ENCODE data around the gene ZNF711. TPM values are rescaled to one million over a fixed set of nuclear protein-coding genes. Genes with fewer than 3 reads are reported as not detected.

The ZNF711 gene
- total and polyA plus RNA-seq, 10 of the 15 experiments (the other 5 are each of a cell fraction or from before 2014, with no cell fraction given) = 1.00 to 16.5 (median 2.8) TPM

GRCh38 chrX:85244450-85245211 is 840 bp downstream of the ZNF711 start:
- peak; percentile 73 for ATAC-seq
- TF ChIP-seq, protein P1, sequence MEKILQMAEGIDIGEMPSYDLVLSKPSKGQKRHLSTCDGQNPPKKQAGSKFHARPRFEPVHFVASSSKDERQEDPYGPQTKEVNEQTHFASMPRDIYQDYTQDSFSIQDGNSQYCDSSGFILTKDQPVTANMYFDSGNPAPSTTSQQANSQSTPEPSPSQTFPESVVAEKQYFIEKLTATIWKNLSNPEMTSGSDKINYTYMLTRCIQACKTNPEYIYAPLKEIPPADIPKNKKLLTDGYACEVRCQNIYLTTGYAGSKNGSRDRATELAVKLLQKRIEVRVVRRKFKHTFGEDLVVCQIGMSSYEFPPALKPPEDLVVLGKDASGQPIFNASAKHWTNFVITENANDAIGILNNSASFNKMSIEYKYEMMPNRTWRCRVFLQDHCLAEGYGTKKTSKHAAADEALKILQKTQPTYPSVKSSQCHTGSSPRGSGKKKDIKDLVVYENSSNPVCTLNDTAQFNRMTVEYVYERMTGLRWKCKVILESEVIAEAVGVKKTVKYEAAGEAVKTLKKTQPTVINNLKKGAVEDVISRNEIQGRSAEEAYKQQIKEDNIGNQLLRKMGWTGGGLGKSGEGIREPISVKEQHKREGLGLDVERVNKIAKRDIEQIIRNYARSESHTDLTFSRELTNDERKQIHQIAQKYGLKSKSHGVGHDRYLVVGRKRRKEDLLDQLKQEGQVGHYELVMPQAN (conservative IDR thresholded peaks at IDR 0.05) = no peak
- TF ChIP-seq, protein P2, sequence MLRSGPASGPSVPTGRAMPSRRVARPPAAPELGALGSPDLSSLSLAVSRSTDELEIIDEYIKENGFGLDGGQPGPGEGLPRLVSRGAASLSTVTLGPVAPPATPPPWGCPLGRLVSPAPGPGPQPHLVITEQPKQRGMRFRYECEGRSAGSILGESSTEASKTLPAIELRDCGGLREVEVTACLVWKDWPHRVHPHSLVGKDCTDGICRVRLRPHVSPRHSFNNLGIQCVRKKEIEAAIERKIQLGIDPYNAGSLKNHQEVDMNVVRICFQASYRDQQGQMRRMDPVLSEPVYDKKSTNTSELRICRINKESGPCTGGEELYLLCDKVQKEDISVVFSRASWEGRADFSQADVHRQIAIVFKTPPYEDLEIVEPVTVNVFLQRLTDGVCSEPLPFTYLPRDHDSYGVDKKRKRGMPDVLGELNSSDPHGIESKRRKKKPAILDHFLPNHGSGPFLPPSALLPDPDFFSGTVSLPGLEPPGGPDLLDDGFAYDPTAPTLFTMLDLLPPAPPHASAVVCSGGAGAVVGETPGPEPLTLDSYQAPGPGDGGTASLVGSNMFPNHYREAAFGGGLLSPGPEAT (IDR thresholded peaks at IDR 0.05; ENCODE audit: low read depth) = no peak
- TF ChIP-seq SMC3 (IDR thresholded peaks at IDR 0.05; ENCODE audit: borderline replicate concordance, low read length) (no peak), POLR2A (IDR thresholded peaks at IDR 0.05; ENCODE audit: low read depth, low read length) (peak; percentile 49), IRF3 (IDR thresholded peaks at IDR 0.05) (no peak), YY1 (IDR thresholded peaks at IDR 0.05; ENCODE audit: low read depth, low read length) (peak; percentile 46; the same call in 1 of the 2 replicates), SIN3A (IDR thresholded peaks at IDR 0.05; ENCODE audit: low read depth, low read length) (no peak), USF1 (IDR thresholded peaks at IDR 0.05; ENCODE audit: borderline replicate concordance, extremely low read length, insufficient read depth, low read depth, low read length) (no peak), FOXM1 (IDR thresholded peaks at IDR 0.05; ENCODE audit: low read depth, low read length) (no peak), NFYA (IDR thresholded peaks at IDR 0.05; ENCODE audit: borderline replicate concordance, low read depth, low read length) (no peak), CBX3 (IDR thresholded peaks at IDR 0.05; ENCODE audit: borderline replicate concordance, low read depth) (no peak), ZNF217 (IDR thresholded peaks at IDR 0.05) (no peak), MTA2 (IDR thresholded peaks at IDR 0.05; ENCODE audit: low read depth) (no peak), ZNF24 (IDR thresholded peaks at IDR 0.05) (no peak), HDGF (IDR thresholded peaks at IDR 0.05) (no peak)
- TF ChIP-seq, protein P3, sequence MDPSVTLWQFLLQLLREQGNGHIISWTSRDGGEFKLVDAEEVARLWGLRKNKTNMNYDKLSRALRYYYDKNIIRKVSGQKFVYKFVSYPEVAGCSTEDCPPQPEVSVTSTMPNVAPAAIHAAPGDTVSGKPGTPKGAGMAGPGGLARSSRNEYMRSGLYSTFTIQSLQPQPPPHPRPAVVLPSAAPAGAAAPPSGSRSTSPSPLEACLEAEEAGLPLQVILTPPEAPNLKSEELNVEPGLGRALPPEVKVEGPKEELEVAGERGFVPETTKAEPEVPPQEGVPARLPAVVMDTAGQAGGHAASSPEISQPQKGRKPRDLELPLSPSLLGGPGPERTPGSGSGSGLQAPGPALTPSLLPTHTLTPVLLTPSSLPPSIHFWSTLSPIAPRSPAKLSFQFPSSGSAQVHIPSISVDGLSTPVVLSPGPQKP (IDR thresholded peaks at IDR 0.05; ENCODE audit: low read depth, low read length) = no peak

More at GRCh38 chrX:85244450-85245211, 840 bp downstream of the ZNF711 start:
- RAD21 ChIA-PET (ENCODE audit: unreplicated experiment) = interaction anchor here (0.7 to 1.9 kb wide), 2 partner anchors 28 to 135 kb away, joined by 3 to 9 read pairs; partner anchors contain the start of gene POF1B
- no TSS peak for BruUV-seq (replicated peaks)
- no peaks in the 10 kb centered on the region for H4K20me1 ChIP-seq (ENCODE audit: control insufficient read depth, insufficient read depth)
- no peaks in the 10 kb centered on the region for H3K27me3 ChIP-seq (replicated peaks in 1 of 2; ENCODE audit: control insufficient read depth in 2 of 2, insufficient read depth in 2 of 2, low read length in 1 of 2)
- FAIRE-seq = peak; percentile 72
- SMC1A ChIA-PET (ENCODE audit: uncharacterized antibody, unreplicated experiment) = interaction anchor here (0.8 to 1.4 kb wide), 7 partner anchors 11 to 268 kb away, joined by 3 to 6 read pairs (median 3); no protein-coding TSS in a partner anchor
- 48% methylated on average over 29 of the region's 42 CpGs for WGBS (ENCODE audit: insufficient coverage, insufficient replicate concordance, low lambda C conversion rate, missing lambda C conversion rate)
- peak overlapping the region; percentile 67 for H3K9ac ChIP-seq (ENCODE audit: control insufficient read depth, insufficient read depth, low read length)
- peak overlapping the region; percentile 72 for H2AFZ ChIP-seq (ENCODE audit: control insufficient read depth, low read depth, low read length)
- POLR2A ChIA-PET = interaction anchor here (0.8 to 1.0 kb wide), 2 partner anchors 103 to 242 kb away, joined by 3 to 4 read pairs; no protein-coding TSS in a partner anchor
- peak overlapping the region; percentile 30; the same call in 1 of the 2 replicates for H3K4me2 ChIP-seq (ENCODE audit: control insufficient read depth, insufficient read depth)
- in situ Hi-C loops (cut with MboI) = no loop called here
- H3K4me1 ChIP-seq (ENCODE audit: control insufficient read depth, insufficient read depth, low read length) = no peaks in the 10 kb centered on the region
- DNase-seq (ENCODE audit: low read depth, low spot score) = no peak
- no peaks in the 10 kb centered on the region for H3K36me3 ChIP-seq (ENCODE audit: control insufficient read depth in 2 of 2, insufficient read depth in 2 of 2, low read length in 1 of 2)
- H3K79me2 ChIP-seq (ENCODE audit: control insufficient read depth, insufficient read depth, low read length) = no peaks in the 10 kb centered on the region
- H3K4me3 ChIP-seq = peak overlapping the region; percentile 75
- H3K9me3 ChIP-seq (replicated peaks; ENCODE audit: control insufficient read depth, insufficient read depth, low read length) = no peaks in the 10 kb centered on the region
- CTCF ChIA-PET = interaction anchor here (0.6 to 0.9 kb wide), 4 partner anchors 18 to 188 kb away, joined by 3 read pairs; no protein-coding TSS in a partner anchor
- no peak overlapping the region for H3K27ac ChIP-seq (ENCODE audit: control insufficient read depth, insufficient read depth)
- intact Hi-C loops (cut with micrococcal nuclease; ENCODE audit: unreplicated experiment) = loop anchor here (2.0 kb wide), 2 partner anchors 130 to 134 kb away; no protein-coding TSS in a partner anchor

Measured in GM12878 (cell line).